HG03025 (cell line): ENCODE data around the gene ATG9B.
"Not testable (repeated sequence)": the region's sequence is repeated elsewhere in the genome, so short reads cannot be mapped to it uniquely, and the experiment has no call there.

Experiments
- ATAC-seq: cut with Tn5 transposase; IDR thresholded peaks from one replicate; pipeline ENCODE4 v1.9.1; 2021; ENCODE audit warnings: mild to moderate bottlenecking, moderate library complexity; ENCODE audit not compliant: unreplicated experiment, low FRiP score

The ATG9B gene

DNA sequence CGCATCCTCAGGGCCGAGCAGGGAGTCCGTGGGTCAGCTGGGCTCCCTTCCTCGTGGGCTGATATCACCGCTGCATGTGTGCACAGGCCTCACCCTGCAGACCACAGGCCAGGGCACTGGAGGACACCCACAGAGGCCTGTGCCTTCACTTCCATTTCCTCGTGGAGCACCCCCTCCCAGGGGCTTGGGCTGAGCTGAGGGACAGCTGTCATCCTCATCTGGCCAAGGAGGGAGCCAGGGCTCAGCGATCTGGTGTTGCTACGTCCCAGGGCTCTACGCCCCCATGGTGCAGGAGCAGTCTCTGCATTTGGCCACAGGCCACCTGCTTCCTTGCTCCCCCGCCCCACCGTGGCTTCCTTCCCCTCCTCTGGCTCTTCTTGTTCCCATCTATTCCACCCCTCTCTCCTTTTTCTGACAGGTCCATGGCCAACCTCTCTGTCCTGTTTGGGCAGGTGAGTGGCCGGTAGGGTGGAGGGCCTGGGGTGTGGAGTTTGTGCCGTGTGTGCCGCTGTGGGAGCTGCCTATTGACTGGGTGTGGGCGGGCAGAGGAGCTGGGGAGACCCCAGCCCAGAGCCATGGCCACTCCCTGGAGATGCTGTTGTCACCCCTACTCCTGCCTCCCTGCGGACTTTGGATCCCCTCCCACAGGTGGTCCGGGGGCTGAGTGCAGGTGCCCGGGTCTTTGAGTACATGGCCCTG lies 15.7 kb upstream of the ATG9B start:
- ATAC-seq = no peak

DNA sequence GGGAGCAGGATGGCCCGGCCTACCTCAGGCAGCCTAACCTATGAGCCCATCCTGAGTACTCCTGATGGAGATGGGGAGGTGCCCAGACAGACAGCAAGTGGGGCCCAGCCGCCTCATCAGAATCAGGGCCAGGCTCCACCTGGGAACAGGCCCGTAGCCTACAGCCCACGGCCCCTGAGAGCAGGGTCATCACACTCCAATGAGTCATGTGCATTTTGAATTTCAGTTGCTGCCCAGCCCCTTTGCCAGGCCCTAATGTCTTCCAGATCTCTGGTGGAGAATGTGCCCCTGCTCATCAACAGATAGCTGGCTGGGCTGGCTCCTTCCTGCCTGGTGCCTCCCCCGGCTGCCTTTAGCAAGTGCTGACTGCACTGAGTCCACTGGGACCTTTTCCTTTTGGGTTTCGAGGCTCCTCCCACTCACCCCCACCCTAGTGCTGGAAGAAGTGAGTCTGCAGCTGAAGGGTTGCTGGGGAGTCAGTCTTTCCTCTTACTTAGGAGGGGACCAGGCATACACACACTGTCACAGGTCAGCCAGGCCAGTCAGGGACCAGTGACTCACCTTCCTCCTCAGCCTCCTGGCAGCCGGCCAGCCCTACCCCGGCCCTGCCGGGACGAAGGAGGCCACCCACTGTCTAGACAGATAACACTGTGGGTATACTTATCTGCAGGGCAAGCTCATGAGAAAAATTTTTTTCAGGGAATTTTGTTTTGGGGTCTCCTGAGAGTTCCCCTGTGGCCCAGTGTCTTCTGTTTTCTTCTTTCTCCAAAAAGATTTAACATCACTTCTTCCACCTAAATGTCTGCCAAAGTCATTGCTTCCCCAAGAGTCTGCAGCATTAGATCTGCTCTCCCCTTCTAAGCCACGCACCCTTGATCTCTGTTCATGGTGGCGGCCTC lies 14.9 kb upstream of the ATG9B start:
- ATAC-seq = no peak

DNA sequence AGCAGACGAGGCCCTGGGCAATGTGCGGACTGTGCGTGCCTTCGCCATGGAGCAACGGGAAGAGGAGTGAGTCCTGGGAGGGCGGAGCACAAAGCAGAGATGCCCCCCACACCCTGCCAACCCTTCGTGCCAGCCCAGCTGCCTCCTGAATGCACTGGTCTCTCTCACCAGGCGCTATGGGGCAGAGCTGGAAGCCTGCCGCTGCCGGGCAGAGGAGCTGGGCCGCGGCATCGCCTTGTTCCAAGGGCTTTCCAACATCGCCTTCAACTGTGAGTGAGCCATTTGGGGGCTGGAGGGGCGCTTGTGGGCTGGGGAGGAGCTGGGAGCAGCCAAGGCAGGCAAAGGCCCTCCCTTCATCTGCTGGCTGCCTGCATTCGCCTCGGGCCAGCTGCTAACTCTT lies 11.6 kb upstream of the ATG9B start:
- no peak for ATAC-seq

DNA sequence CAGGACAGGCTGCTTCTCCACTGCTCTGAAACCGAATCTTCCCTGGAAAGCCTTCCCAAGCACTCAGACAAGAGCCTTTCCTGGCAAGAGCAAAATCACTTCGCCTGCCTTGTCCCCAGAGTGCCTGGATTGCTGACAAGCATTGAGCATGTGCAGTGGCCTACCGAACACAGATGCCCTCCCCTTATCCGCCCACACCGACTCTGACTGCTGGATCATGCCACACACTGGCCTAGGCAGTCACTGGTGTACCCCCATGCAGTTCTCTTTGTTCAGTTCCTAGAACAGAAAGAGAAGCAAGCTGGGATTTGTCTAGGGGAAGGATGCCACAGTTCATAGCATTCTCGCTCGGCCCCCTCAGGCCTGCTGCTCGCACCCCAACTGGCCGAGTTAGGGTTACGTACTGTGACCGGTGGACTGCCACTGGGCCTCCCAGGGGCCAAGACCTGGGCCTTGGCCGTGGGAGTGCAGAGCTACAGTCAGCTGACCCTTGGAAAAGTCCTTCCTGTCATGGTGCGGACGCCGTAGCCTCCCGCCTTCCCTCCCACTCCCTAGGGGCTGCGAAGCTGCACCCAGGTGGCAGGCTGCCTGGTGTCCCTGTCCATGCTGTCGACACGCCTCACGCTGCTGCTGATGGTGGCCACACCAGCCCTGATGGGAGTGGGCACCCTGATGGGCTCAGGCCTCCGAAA lies 10.9 kb upstream of the ATG9B start:
- ATAC-seq = no peak

DNA sequence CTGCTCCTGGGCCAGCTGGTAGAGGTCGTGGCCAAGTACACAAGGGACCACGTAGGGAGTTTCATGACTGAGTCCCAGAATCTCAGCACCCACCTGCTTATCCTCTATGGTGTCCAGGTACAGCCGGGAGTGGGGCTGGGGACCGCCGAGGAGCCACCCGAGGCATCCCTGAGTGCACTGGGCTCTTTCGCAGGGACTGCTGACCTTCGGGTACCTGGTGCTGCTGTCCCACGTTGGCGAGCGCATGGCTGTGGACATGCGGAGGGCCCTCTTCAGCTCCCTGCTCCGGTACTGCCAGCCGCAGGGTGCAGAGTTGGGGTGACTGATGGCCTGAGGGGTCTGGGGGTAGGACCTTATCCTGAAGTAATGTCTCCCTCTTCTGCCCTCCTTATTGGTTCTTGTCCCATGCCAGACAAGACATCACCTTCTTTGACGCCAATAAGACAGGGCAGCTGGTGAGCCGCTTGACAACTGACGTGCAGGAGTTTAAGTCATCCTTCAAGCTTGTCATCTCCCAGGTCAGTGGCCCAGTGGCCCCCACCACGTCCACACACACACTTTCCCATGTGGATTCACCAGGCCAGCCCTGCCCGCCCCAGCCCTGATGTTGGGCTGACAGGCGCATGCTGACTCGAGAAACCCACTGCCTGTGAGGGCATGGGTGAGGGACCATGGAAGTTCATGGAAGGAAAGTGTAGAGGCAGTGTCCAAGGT lies 10.2 kb upstream of the ATG9B start:
- ATAC-seq = no peak

DNA sequence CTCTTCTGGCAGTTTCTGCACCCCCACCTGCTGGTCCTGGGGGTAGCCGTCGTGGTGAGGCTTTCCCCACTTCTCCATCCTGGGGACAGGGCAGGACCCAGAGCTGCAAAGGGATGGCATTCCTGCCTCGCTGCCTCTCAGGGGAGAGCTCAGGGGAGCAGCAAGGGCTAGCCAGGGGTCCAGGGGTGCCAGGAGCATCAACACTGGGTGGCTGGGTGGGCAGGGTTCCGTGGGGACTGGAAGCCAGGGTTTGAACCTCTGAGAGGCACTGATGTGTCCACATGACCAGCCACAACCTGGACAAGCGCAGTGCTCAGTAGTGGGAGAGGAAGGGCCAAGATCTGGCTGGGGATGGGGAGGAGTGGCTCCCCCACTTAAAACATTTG lies 9.6 kb upstream of the ATG9B start:
- no peak for ATAC-seq

DNA sequence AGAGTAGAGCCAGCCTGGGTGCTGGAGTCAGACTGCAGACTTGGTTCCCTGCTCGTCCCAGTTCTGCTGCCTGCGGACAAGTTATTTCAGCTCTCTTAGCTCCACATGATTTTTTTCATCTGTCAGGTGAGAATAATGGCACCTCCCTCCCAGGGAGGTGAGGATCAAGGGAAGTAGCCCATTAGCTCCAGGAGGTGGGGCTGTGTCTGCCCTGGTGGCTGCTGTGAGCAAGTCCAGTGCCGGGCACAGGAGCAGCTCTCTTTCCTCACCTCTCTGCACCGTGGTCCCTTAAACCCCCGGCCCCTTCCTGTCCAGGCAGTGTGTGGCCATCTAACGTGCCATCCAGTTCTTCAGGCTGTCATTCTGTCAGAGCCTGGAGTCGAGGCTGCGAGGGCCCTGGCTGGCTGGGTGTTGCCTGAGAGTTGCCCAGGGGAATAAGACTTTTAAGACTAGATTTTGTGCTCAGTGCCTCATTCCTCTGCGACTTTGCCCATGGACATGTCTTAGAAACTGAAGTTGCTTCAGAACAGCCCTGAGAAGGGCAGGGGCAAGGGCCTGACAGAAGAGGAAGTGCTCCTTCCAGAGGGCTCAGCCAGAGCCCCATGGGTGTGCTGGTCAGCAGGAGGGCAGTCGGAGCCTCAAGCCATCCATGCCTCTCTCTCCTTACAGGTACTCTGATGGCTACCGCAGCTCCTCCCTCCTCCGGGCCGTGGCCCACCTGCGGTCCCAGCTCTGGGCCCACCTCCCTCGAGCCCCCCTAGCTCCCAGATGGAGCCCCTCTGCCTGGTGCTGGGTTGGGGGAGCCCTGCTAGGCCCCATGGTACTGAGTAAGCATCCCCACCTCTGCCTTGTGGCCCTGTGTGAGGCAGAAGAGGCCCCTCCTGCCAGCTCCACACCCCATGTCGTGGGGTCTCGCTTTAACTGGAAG lies 8.9 kb upstream of the ATG9B start:
- no peak for ATAC-seq

DNA sequence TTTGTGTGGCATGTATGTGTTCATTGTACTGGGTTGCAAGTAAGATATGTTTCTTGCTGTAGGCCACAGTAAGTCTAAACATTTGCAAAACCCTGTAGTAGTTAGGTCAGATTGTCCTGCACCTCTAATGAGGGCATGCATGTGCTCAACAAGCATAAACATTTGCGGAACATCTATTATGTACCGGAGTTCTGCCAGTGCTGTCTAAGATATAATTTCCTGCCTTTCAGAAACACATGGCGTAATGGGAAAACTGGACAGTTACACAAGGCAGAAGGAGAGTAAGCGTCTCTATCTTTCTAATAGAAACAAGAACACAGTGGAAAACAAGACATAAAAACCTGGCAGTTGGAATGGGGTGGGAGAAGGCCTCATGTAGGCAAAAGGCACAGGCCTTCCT lies 6.7 kb upstream of the ATG9B start:
- ATAC-seq = no peak

DNA sequence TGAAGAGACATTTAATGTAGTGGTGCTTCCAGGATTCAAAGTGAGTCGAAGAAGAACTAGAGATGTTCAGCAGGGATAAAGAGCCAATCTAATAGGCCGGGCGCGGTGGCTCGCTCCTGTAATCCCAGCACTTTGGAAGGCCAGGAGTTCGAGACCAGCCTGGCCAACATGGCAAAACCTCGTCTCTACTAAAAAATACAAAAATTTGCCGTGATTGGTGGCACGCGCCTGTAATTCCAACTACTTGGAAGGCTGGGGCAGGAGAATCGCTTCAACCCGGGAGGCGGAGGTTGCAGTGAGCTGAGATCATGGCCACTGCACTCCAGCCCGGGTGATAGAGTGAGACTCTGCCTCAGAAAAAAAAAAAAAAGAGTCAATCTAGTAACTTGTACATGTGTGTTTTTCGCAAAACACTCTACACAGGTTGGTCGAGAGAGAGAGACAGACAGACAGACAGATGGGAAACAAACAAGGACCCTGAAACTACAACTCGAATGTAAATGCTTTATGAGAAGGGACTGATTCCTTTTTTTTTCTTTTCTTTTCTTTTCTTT lies 4.7 kb upstream of the ATG9B start:
- ATAC-seq = no peak

DNA sequence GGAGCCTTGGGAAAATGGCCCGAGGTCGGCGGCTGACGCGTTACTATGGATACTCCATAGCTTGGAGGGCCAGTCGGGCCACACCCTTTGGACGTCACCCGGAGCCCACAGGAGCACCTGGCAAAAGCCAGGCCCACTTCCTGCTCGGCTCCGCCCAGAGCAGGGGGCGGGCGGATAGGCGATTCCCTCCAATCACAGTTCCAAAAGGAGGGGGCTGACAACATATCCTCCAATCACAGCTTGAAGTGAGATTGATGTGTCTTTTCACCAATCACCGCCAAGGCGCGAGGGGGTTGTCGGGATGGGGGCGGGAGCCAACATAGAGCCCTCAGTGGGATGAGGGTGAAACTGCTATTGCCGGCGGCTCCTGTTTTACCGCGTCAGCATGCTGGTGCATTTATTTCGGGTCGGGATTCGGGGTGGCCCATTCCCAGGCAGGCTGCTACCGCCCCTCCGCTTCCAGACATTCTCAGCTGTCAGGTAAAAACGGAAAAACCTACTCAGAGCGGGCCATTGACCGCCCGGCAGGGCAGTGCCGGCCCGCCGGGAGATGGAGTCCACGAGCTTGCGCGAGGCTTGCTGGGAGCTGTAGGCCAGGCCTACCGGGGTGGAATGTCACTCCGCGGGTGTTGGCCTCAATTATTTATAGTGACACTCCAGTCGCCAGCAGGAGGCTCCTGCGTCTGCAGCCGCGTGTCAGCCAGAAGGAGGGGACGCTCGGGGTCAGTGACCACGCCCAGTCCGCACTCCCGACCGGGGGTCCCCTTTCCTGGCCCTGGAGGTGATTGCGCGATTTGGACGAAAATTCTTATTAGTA lies 4.0 kb upstream of the ATG9B start, which contains the start of gene ABCB8:
Gene ABCB8 (plus strand): TSS at position 320 of the 817 bp plus-strand sequence. CDS start 66 bp downstream, at position 386.
- ATAC-seq = peak; percentile 97

DNA sequence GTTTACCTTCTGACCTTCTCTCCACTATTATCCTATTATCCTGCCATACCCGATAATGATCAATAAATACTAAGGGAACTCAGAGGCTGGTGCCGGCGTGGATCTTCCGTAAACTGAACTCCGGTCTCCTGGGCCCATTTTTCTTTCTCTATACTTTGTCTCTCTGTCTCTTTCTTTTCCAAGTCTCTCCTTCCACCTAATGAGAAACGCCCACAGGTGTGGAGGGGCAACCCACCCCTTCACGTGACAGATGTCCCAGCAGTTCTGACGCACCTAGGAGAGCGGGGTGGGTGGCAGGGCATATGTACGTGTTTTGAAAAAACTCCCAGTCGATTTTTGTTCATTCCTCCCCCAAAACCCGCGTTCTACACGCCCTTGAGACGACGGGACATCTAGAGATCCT lies 3.4 kb upstream of the ATG9B start:
- ATAC-seq = not testable (repeated sequence)

DNA sequence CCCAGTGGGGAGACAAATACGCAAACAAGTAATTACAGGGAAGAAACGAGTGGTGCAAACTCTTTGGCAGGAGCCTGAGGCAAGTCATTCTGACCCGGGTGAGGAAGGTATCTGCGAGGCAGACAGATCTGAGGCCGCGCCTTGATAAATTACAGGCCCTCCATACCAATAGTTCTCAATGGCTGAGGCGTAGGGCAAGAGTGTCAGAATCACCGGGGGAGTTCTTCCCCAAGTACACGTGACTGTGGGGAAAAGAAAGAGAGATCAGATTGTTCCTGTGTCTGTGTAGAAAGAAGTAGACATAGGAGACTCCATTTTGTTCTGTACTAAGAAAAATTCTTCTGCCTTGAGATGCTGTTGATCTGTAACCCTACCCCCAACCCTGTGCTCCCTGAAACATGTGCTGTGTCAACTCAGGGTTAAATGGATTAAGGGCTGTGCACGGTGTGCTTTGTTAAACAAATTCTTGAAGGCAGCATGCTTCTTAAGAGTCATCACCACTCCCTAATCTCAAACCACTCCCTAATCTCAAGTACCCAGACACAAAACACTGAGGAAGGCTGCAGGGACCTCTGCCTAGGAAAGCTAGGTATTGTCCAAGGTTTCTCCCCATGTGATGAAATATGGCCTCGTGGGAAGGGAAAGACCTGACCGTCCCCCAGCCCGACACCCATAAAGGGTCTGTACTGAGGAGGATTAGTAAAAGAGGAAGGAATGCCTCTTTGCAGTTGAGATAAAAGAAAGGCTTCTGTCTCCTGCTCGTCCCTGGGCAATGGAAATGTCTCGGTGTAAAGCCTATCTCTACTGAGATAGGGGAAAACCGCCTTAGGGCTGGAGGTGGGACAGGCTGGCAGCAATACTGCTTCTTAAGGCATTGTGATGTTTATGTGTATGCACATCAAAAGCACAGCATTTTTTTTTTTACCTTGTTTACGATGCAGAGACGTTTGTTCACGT lies 2.8 kb upstream of the ATG9B start:
- not testable (repeated sequence) for ATAC-seq

DNA sequence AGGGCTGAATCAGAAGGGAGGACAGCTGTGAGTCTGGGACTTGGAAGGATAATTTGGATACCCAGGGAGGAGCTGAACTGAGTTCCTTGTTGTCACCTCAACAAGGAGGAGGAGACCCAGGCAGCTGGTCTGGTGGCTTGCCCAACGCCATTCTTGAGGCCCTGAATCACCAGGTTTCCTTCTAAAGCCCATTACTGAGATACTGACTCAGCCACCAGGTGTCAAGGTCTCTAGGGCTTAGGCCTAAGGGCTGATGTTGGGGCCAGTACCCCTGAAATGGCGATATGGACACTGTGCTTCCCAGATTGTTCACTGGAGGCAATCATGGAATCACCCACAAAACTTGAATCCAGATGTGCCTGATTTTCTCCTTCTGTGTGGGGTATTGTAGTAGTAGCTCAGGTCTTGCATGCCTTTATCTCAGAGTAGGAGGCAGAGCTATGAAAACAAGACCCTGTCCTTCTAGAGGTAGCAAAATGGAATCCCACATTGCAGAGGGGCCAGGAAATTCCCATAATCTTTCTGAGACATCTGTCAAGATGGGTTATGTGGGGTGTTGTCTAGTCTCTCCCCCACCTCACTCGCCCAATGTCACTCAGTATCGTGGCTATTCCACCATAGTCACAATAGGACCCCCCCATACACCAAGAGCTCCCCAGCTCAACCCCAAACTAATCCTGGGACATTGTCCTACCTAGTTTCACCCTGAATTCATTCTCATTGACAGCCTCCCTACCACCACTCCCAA lies 1.8 kb upstream of the ATG9B start:
- no peak for ATAC-seq

DNA sequence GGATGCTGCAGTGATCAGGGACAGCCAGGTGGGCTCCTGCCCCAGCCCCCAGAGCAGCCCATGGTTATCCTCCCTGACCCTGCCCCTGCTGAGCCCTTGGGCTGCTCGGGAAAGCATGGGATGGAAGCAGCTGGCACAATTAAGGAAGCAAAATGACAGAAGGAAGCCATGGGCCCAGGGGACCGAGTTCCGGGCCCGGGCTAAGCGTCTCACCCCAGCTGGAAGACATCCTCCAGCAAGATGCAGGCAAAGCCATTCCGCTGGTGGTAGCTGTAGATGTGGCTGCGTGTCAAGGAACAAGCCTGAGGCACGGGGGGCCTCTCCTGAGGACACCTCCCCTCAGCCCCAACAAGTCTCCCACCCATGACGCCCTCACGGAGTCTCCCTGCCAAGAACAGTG lies 1.1 kb downstream of the ATG9B start:
- ATAC-seq = no peak

DNA sequence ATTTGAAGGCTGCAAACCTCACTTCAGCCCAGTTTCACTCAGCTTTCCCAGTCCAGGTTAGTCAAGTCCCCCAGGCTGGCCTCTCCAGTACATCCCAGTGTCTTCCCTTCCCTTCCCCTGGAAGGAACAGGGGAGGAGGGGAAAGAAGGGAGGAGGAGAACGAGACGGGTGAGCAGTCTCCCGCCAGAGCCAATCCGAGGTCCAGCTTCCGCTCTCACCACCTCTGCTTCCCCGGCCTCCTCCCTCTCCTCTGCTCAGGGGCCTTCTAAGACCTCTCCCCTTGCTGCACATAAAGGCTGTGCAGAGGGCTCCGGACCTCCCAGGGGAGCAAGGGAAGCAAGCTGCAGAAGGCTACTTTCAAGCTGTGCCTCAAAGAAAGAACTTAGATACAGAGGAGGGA lies 4.1 kb downstream of the ATG9B start:
- no peak for ATAC-seq

DNA sequence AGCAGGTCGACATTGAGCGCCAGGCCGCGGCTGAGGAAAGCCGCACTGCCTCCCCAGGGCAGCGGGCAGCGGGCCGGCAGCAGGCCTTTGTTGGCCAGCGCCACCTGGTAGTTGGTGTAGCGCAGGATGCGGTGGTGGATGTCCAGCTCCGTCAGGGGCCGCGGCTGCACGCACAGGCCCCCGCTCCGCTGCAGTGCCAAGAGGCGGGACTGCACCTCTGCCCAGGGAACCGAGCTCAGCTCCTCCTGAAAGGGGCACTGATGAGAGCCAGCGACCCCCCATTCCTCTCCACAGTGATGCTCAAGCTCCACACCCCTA lies 5.2 kb downstream of the ATG9B start:
- no peak for ATAC-seq
